Mammary epithelial cell (primary cell): ENCODE data around the gene CPED1.

Experiments used
- CTCF ChIP-seq, 2 donors: IDR thresholded peaks in 1 of 2; conservative IDR thresholded peaks in 1 of 2; 2 replicates each; pipeline ENCODE4 v1.5.1; 2011 to 2012; ENCODE audit warnings: inconsistent platforms in 2 of 2, low read length in 2 of 2, mild to moderate bottlenecking in 2 of 2, control low read depth in 1 of 2, low read depth in 1 of 2; ENCODE audit not compliant: insufficient read depth in 1 of 2; ENCODE audit errors: extremely low read depth in 1 of 2
- EZH2 ChIP-seq: IDR thresholded peaks from 2 replicates; pipeline ENCODE4 v1.6.1; 2012; ENCODE audit warnings: low read length, inconsistent platforms, borderline replicate concordance

GRCh38 chr7:121053219-121053618 lies 64.7 kb downstream of the CPED1 start:
- TF ChIP-seq CTCF (conservative IDR thresholded peaks at IDR 0.05 in 1 of 2, IDR thresholded peaks at IDR 0.05 in 1 of 2; ENCODE audit: extremely low read depth in 1 of 2, insufficient read depth in 1 of 2, low read depth in 1 of 2, low read length in 2 of 2) (no peak), EZH2 (no peak)
